Osteocyte (in vitro differentiated cells): ENCODE data around the gene SDF4. TPM values are rescaled to one million over a fixed set of nuclear protein-coding genes. Genes with fewer than 3 reads are reported as not detected.
"Not testable (repeated sequence)": the region's sequence is repeated elsewhere in the genome, so short reads cannot be mapped to it uniquely, and the experiment has no call there.

Experiments used
- DNase-seq: peaks from one replicate; pipeline ENCODE4 v3.0.0; 2021; ENCODE audit warnings: mixed read lengths; ENCODE audit not compliant: unreplicated experiment; ENCODE audit errors: extremely low spot score
- H3K27ac Mint-ChIP-seq: one replicate; pipeline ENCODE4 v1.8.0; 2021; ENCODE audit warnings: mild to moderate bottlenecking, mixed read lengths; ENCODE audit not compliant: unreplicated experiment
- H3K27me3 Mint-ChIP-seq: one replicate; pipeline ENCODE4 v1.8.0; 2021; ENCODE audit warnings: mixed read lengths; ENCODE audit not compliant: unreplicated experiment
- H3K36me3 Mint-ChIP-seq: one replicate; pipeline ENCODE4 v1.8.0; 2021; ENCODE audit warnings: mixed read lengths; ENCODE audit not compliant: unreplicated experiment
- H3K4me1 Mint-ChIP-seq: one replicate; pipeline ENCODE4 v1.8.0; 2021; ENCODE audit warnings: mixed read lengths; ENCODE audit not compliant: unreplicated experiment
- H3K4me3 Mint-ChIP-seq: one replicate; pipeline ENCODE4 v1.8.0; 2021; ENCODE audit warnings: mild to moderate bottlenecking, moderate library complexity, mixed read lengths; ENCODE audit not compliant: unreplicated experiment
- H3K9me3 Mint-ChIP-seq: one replicate; pipeline ENCODE4 v1.8.0; 2021; ENCODE audit warnings: mixed read lengths; ENCODE audit not compliant: unreplicated experiment
- CTCF ChIP-seq: fragments of 200-600 bp; sonication (generic); IDR thresholded peaks from 2 replicates; pipeline ENCODE4 v1.5.0; 2021; ENCODE audit warnings: antibody characterized with exemption, mild to moderate bottlenecking, moderate library complexity
- total RNA-seq: library from RNA; stranded (reverse); gene quantifications from 2 replicates; pipeline ENCODE4 v1.2.1, GENCODE V29; 2021

Gene SDF4
- total RNA-seq, 1 donor from 2014 or later = 196 TPM

DNA sequence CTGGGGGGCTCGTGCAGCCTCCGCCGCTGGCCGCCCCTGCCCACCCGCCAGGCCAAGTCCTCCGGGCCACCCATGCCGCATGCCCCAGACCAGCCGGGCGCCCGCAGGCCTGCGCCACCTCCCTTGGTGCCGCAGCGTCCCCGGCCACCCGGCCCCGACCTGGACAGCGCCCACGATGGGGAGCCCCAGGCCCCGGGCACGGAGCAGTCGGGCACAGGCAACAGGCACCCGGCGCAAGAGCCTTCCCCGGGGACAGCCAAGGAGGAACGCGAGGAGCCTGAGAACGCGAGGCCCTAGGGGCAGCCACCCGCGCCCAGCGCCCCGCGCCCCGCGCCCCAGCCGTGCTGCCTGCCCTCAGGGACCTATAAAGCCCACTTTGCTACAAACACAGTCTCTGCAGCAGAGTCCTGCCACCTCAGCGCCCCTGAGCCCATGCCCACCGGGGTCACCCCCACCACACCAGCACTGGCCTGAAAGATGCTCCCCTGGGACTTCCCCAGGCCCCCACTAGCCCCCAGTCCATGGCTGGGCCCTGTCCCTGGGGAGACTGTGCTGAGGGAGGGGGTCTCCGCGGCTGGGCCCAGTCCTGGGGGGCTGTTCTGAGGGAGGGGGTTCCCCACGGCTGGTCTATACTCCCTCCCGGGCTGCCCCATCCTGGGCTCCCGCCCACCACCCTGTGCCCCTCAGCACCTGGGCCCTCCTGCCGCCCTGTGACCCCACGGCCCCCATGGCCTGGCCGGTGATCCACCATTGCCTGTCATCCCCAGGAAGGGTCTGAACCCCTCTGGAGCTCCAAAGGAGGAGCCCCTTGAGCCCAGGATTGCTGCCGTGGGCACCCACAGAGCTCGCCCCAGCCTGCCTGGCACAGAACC is 34.0 kb downstream of the SDF4 start:
- DNase-seq = no peak
- H3K4me3 Mint-ChIP-seq = no peak overlapping the region
- no peak overlapping the region for H3K27ac Mint-ChIP-seq
- peaks cover 5% of the 10 kb centered on the region for H3K4me1 Mint-ChIP-seq
- H3K9me3 Mint-ChIP-seq = peaks cover 14% of the 10 kb centered on the region
- no peak for TF ChIP-seq CTCF
- no peaks in the 10 kb centered on the region for H3K27me3 Mint-ChIP-seq
- no peaks in the 10 kb centered on the region for H3K36me3 Mint-ChIP-seq

- H3K4me1 Mint-ChIP-seq = peaks cover 5% of the 10 kb centered on the region
These were observed 34.7 kb downstream of the SDF4 start for GRCh38 chr1:1197188-1197500.

DNA sequence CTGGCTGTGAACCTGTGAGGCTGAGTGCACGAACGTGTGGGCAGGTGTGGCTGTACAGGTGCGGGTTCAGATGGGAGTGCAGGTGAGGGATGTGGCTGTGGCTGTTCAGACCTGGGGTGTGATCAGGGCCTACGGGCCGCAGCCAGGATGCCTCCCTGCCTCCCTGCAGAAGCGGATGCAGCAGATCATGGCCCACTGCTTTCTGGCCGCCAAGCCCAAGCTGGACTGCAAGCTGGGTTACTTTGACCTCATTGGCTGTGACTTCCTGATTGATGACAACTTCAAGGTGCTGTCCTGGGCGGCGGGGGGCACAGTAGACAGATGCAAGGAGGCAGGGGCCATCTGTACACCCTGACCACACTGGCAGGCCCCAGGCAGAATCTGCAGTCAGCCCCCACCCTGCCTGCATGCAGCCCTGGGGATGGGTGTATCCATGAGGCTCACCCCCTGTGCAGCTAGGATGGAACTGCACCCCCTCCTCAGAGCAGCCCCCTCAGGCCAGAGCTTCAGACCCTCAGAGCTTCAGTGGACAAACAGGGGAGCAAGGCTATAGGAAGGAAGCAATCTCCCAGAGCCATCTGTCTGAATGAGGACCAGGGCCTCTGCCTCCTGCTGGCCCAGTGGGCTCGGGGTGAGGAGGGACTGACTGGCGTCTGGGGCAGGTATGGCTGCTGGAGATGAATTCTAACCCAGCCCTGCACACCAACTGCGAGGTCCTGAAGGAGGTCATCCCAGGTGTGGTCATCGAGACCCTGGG is 35.2 kb downstream of the SDF4 start:
- Mint-ChIP-seq H3K9me3 (peaks cover 22% of the 10 kb centered on the region), H3K27ac (no peak overlapping the region)
- DNase-seq = no peak

More at GRCh38 chr1:1197188-1197500, 34.7 kb downstream of the SDF4 start:
- Mint-ChIP-seq H3K36me3 (no peaks in the 10 kb centered on the region), H3K4me3 (no peak overlapping the region), H3K27ac (no peak overlapping the region), H3K9me3 (peaks cover 16% of the 10 kb centered on the region), H3K27me3 (peaks cover under 1% of the 10 kb centered on the region)
- TF ChIP-seq CTCF = no peak
- no peak for DNase-seq

GRCh38 chr1:1195726-1196125 is 36.1 kb downstream of the SDF4 start:
- H3K4me3 Mint-ChIP-seq, H3K4me1 Mint-ChIP-seq, DNase-seq, H3K27me3 Mint-ChIP-seq, H3K36me3 Mint-ChIP-seq, H3K27ac Mint-ChIP-seq: not testable (repeated sequence)
- peaks cover 25% of the 10 kb centered on the region for H3K9me3 Mint-ChIP-seq

More for the DNA sequence above, 35.2 kb downstream of the SDF4 start:
- Mint-ChIP-seq H3K27me3 (peaks cover 5% of the 10 kb centered on the region), H3K4me3 (no peak overlapping the region), H3K36me3 (no peaks in the 10 kb centered on the region), H3K4me1 (peaks cover 5% of the 10 kb centered on the region)
- no peak for TF ChIP-seq CTCF

DNA sequence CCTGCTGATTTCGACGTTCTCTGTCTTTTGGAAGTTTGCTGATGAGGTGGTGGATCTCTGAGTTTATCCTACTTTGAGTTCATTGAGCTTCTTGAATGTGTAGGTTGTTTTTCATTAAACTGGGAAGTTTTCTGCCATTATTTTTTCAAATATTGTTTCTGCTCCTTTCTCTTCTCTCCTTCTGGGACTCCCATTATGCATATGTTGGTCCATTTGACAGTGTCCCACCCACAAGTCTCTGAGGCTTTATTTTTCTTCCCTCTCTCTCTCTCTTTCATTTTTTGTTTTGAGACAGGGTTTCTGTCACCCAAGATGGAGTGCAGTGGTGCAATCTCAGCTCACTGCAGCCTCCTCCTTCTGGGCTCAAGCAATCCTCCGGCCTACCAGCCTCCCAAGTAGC is 37.1 kb downstream of the SDF4 start:
- Mint-ChIP-seq H3K4me3 (no peak overlapping the region), H3K4me1 (no peaks in the 10 kb centered on the region), H3K27me3 (peaks cover 8% of the 10 kb centered on the region), H3K36me3 (no peaks in the 10 kb centered on the region), H3K27ac (no peak overlapping the region), H3K9me3 (peaks cover 25% of the 10 kb centered on the region)
- TF ChIP-seq CTCF = no peak
- DNase-seq = no peak
